ENCODE measurements around the gene PIAS1.
"Not testable (repeated sequence)": the region's sequence is repeated elsewhere in the genome, so short reads cannot be mapped to it uniquely, and the experiment has no call there.

DNA sequence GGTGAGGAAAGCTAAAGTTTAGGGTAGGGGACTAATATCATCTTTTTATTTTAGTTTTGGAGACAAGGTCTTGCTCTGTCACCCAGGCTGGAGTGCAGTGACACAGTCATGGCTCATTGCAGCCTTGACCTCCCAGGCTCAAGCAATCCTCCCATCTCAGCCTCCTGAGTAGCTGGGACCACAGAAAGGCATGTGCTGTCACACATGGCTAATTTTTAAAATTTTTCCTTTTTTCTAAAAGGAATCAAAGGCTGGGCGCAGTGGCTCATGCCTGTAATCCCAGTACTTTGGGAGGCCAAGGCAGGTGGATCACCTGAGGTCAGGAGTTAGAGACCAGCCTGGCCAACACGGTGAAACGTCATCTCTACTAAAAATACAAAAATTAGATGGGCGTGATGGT, 171.3 kb downstream of the PIAS1 start:
- not testable (repeated sequence) for TF ChIP-seq FOS (IDR thresholded peaks at IDR 0.05; ENCODE audit: borderline replicate concordance, insufficient read depth, low read length); POLR2A (IDR thresholded peaks at IDR 0.05; ENCODE audit: low read depth, low read length); POLR2AphosphoS5 (IDR thresholded peaks at IDR 0.05; ENCODE audit: insufficient read depth, low read depth, low read length); MYC (IDR thresholded peaks at IDR 0.05; ENCODE audit: low read depth, low read length); EZH2 (IDR thresholded peaks at IDR 0.05; ENCODE audit: borderline replicate concordance, low read depth, low read length, severe bottlenecking)
- TF ChIP-seq, protein P1, sequence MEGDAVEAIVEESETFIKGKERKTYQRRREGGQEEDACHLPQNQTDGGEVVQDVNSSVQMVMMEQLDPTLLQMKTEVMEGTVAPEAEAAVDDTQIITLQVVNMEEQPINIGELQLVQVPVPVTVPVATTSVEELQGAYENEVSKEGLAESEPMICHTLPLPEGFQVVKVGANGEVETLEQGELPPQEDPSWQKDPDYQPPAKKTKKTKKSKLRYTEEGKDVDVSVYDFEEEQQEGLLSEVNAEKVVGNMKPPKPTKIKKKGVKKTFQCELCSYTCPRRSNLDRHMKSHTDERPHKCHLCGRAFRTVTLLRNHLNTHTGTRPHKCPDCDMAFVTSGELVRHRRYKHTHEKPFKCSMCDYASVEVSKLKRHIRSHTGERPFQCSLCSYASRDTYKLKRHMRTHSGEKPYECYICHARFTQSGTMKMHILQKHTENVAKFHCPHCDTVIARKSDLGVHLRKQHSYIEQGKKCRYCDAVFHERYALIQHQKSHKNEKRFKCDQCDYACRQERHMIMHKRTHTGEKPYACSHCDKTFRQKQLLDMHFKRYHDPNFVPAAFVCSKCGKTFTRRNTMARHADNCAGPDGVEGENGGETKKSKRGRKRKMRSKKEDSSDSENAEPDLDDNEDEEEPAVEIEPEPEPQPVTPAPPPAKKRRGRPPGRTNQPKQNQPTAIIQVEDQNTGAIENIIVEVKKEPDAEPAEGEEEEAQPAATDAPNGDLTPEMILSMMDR (IDR thresholded peaks at IDR 0.05; ENCODE audit: extremely low read depth in 1 of 2, insufficient read depth in 1 of 2, low read depth in 1 of 2, low read length in 2 of 2): not testable (repeated sequence)
- TF ChIP-seq, protein P2, sequence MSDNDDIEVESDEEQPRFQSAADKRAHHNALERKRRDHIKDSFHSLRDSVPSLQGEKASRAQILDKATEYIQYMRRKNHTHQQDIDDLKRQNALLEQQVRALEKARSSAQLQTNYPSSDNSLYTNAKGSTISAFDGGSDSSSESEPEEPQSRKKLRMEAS (IDR thresholded peaks at IDR 0.05; ENCODE audit: insufficient read depth, insufficient read length): not testable (repeated sequence)

Data from endothelial cell of umbilical vein (primary cell).